GM06990 (cell line): Measurements from ENCODE around the gene HACD3.

Experiments
- DNase-seq: peaks from one replicate; pipeline ENCODE4 v3.0.0-alpha.2; 2011; ENCODE audit not compliant: insufficient read length; ENCODE audit errors: extremely low read depth
- H3K27me3 ChIP-seq: replicated peaks from 2 replicates; pipeline ENCODE4 v1.6.0; 2011; ENCODE audit warnings: low read length; ENCODE audit not compliant: control insufficient read depth, insufficient read depth
- H3K36me3 ChIP-seq: 2 replicates; pipeline ENCODE4 v1.5.1; 2011; ENCODE audit warnings: low read length; ENCODE audit not compliant: control insufficient read depth, insufficient read depth
- H3K4me3 ChIP-seq: replicated peaks from 2 replicates; pipeline ENCODE4 v1.5.1; 2011; ENCODE audit warnings: low read depth, mild to moderate bottlenecking, control low read depth, low read length
- TF ChIP-seq, protein P1 (sequence below): IDR thresholded peaks from 2 replicates; pipeline ENCODE4 v1.5.1; 2011; ENCODE audit warnings: low read length, control low read depth, mild to moderate bottlenecking, inconsistent platforms; ENCODE audit not compliant: insufficient read depth, poor library complexity, severe bottlenecking

Gene HACD3

DNA sequence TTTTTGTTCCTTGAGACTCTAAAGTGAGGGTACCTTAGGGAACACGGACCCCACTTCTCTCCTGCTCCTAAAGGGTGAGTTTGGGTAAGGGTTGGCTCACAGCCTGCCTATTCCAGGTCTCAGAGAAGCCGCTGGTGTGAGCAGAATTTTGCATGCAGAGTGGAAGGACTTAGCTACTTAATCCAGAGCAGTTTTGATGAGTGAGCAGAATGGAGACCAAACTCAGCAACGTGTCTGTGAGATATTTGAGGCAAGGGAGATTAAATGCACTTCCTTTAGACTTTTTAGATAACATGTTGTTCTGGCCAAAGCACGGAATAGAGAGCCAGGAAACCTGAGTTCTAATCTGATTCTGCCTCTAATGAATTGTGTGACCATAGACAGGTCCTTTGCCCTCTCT, 96.6 kb downstream of the HACD3 start:
- Histone ChIP-seq H3K36me3 (peaks cover 1% of the 10 kb centered on the region; the same call in 1 of the 2 replicates), H3K27me3 (no peaks in the 10 kb centered on the region), H3K4me3 (no peak overlapping the region)
- TF ChIP-seq, protein P1, sequence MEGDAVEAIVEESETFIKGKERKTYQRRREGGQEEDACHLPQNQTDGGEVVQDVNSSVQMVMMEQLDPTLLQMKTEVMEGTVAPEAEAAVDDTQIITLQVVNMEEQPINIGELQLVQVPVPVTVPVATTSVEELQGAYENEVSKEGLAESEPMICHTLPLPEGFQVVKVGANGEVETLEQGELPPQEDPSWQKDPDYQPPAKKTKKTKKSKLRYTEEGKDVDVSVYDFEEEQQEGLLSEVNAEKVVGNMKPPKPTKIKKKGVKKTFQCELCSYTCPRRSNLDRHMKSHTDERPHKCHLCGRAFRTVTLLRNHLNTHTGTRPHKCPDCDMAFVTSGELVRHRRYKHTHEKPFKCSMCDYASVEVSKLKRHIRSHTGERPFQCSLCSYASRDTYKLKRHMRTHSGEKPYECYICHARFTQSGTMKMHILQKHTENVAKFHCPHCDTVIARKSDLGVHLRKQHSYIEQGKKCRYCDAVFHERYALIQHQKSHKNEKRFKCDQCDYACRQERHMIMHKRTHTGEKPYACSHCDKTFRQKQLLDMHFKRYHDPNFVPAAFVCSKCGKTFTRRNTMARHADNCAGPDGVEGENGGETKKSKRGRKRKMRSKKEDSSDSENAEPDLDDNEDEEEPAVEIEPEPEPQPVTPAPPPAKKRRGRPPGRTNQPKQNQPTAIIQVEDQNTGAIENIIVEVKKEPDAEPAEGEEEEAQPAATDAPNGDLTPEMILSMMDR = no peak
- DNase-seq = no peak
